ENCODE results near the gene ARHGAP42.

- TF ChIP-seq POLR2A (IDR thresholded peaks at IDR 0.05) = no peak
- TF ChIP-seq CTCF (IDR thresholded peaks at IDR 0.05) = no peak
Measured at GRCh38 chr11:100910808-100911207, 223.7 kb downstream of the ARHGAP42 start.
